Heart right ventricle (tissue), 16 donors: ENCODE measurements around the gene PCCA. TPM values are rescaled to one million over a fixed set of nuclear protein-coding genes. Genes with fewer than 3 reads are reported as not detected.

ENCODE experiments used
- ATAC-seq, 8 donors: fragments of 200-7000 bp; cut with Tn5 transposase; one replicate each; pipeline ENCODE4 v1.9.1; 2020; ENCODE audit warnings: mild to moderate bottlenecking in 8 of 8, moderate library complexity in 8 of 8, moderate number of reproducible peaks in 1 of 8
- DNase-seq, 2 donors: peaks; one replicate each; pipeline ENCODE4 v3.0.0-alpha.2; 2020
- H3K27ac ChIP-seq, 10 donors: fragments of 200-600 bp; sonication (generic) in 2 of 10; one replicate each; pipeline versions ENCODE4 v1.5.0 to v1.8.0; 2020 to 2022; ENCODE audit warnings: mild to moderate bottlenecking in 3 of 10
- H3K27me3 ChIP-seq, 7 donors: fragments of 200-600 bp; one replicate each; pipeline ENCODE4 v1.8.0; 2021 to 2022; ENCODE audit warnings: mild to moderate bottlenecking in 2 of 7
- H3K36me3 ChIP-seq, 9 donors: fragments of 200-600 bp; sonication (generic) in 1 of 9; one replicate each; pipeline versions ENCODE4 v1.5.0 to v1.8.0; 2020 to 2022; ENCODE audit warnings: mild to moderate bottlenecking in 2 of 9
- H3K4me1 ChIP-seq, 9 donors: fragments of 200-600 bp; sonication (generic) in 1 of 9; one replicate each; pipeline versions ENCODE4 v1.5.0 to v1.8.0; 2020 to 2022; ENCODE audit warnings: mild to moderate bottlenecking in 4 of 9
- H3K4me3 ChIP-seq, 10 donors: fragments of 200-600 bp; sonication (generic) in 2 of 10; one replicate each; pipeline versions ENCODE4 v1.5.0 to v1.8.0; 2020 to 2022; ENCODE audit warnings: mild to moderate bottlenecking in 7 of 10, moderate library complexity in 2 of 10
- H3K9me3 ChIP-seq, 11 donors: fragments of 200-600 bp in 10 of 11; sonication (generic) in 2 of 11; one replicate each; pipeline versions ENCODE4 v1.5.0 to v1.8.0; 2013 to 2022; ENCODE audit warnings: mild to moderate bottlenecking in 2 of 11, control low read depth in 1 of 11, moderate library complexity in 1 of 11
- CTCF ChIP-seq, 9 donors: fragments of 200-600 bp; sonication (generic) in 2 of 9; IDR thresholded peaks; one replicate each; pipeline versions ENCODE4 v1.5.0 to v1.8.0; 2021 to 2022; ENCODE audit warnings: antibody characterized with exemption in 9 of 9, mild to moderate bottlenecking in 5 of 9, moderate library complexity in 1 of 9
- WGBS, 2 donors: extraction: QIAGEN DNeasy Blood & Tissue Kit; methylation state at CpG; one replicate each; pipeline ENCODE4 v1.1.7; 2013; ENCODE audit warnings: inconsistent platforms in 1 of 2; 5-methylcytosine and 5-hydroxymethylcytosine counted together
- intact Hi-C, 10 donors: fragments of 100-400 bp; cut with DNase I; formaldehyde crosslinking; loops; one replicate each; pipeline versions ENCODE4 v1.11.1 to v1.14.2; 2022
- polyA plus RNA-seq, 2 donors: library from polyadenylated mRNA; stranded (reverse); fragments of 200-250 nt; gene quantifications; one replicate each; pipeline ENCODE4 v1.2.3, GENCODE V29; 2013
- total RNA-seq, 10 donors: library from RNA; stranded (reverse); fragmentation: NEBNext Ultra II Directional in 3 of 10; extraction: Animal tissue kit (Norgen Biotek cat#: 25700) in 3 of 10; gene quantifications; one replicate each; pipeline versions ENCODE4 v1.2.1 to v1.2.4, GENCODE V29; 2021 to 2023
- donor health status: Arrhythmogenic right ventricular cardiomyopathy.
- donor health status: ischemic (EF 13 %, LVEDD 7.1; RV severe dilation, severe dysfunction).
- donor health status: healthy with polysubstance abuse.
- donor health status: DM: no; HTN: yes; CAD: no.
- donor health status: DM: no; HTN: no; CAD: no.
- donor health status: ischemic (EF 25% LVEDD 6.9; RV normal size, moderate dysfunction).
- donor health status: ischemic (EF 25% LVEDD 5.7; RV mildly dilated, moderate dysfunction).
- donor health status: healthy.
- donor health status: DM: yes; HTN: yes; CAD: no.
- donor health status: Ischemic cardiomyopathy.
- donor health status: ischemic (EF 35%, LVEDD 5.7; RV mildly dilated, moderate dysfunction).
- donor health status: nonischemic (EF 11% LVEDD 7.7; RV severe dilation, severe dysfunction).
- donor health status: DM: yes; HTN: yes; CAD: no.
- donor health status: PGD.
- donor health status: ischemic (EF 29% LVEDD 5.4; RV normal size, mild dysfunction).
- donor health status: nonischemic (EF 23%, LVEDD 6.1; RV moderate dilation, normal function).

The PCCA gene
- total and polyA plus RNA-seq, 12 donors: 21.2 to 71.9 (median 60.7) TPM

- peaks cover 0 to 12% (median 0%) of the 10 kb centered on the region in 9 donors for H3K36me3 ChIP-seq
- peaks cover 0 to 7% (median 0%) of the 10 kb centered on the region in 11 donors for H3K9me3 ChIP-seq
- ATAC-seq (no peak), DNase-seq (no peak)
- H3K4me3 ChIP-seq: no peak overlapping the region
- no peaks in the 10 kb centered on the region for H3K4me1 ChIP-seq
- intact Hi-C loops: no loop called here
- no peaks in the 10 kb centered on the region for H3K27me3 ChIP-seq
- no peak for TF ChIP-seq CTCF (IDR thresholded peaks at IDR 0.05)
- WGBS, 2 donors: 96 to 97% methylated on average over 2 of the region's 2 CpGs
- H3K27ac ChIP-seq: no peak overlapping the region
Observed at GRCh38 chr13:100432611-100433010, 343.7 kb downstream of the PCCA start.

- Histone ChIP-seq H3K27ac (no peak overlapping the region), H3K27me3 (no peaks in the 10 kb centered on the region), H3K9me3 (peaks cover 0 to 7% (median 0%) of the 10 kb centered on the region in 11 donors), H3K36me3 (peaks cover 0 to 12% (median 0%) of the 10 kb centered on the region in 9 donors), H3K4me3 (no peak overlapping the region), H3K4me1 (no peaks in the 10 kb centered on the region)
- intact Hi-C loops: no loop called here
- no peak for TF ChIP-seq CTCF (IDR thresholded peaks at IDR 0.05)
- ATAC-seq (no peak), DNase-seq (no peak)
Observed at GRCh38 chr13:100433475-100433874, 344.6 kb downstream of the PCCA start.

GRCh38 chr13:100434010-100434763 lies 345.3 kb downstream of the PCCA start:
- WGBS, 2 donors: 84 to 92% methylated on average over 5 of the region's 5 CpGs
- no peak for ATAC-seq
- no peaks in the 10 kb centered on the region for H3K27me3 ChIP-seq
- no peak for DNase-seq
- H3K36me3 ChIP-seq: peaks cover 0 to 12% (median 0%) of the 10 kb centered on the region in 9 donors
- H3K4me1 ChIP-seq: no peaks in the 10 kb centered on the region
- H3K4me3 ChIP-seq: no peak overlapping the region
- intact Hi-C loops: no loop called here
- peaks cover 0 to 7% (median 0%) of the 10 kb centered on the region in 11 donors for H3K9me3 ChIP-seq
- TF ChIP-seq CTCF (IDR thresholded peaks at IDR 0.05): no peak
- H3K27ac ChIP-seq: no peak overlapping the region

GRCh38 chr13:100436099-100436498 lies 347.2 kb downstream of the PCCA start:
- Histone ChIP-seq H3K36me3 (peaks cover 0 to 12% (median 0%) of the 10 kb centered on the region in 9 donors), H3K9me3 (peaks cover 0 to 7% (median 0%) of the 10 kb centered on the region in 11 donors), H3K4me3 (no peak overlapping the region), H3K27ac (no peak overlapping the region), H3K27me3 (no peaks in the 10 kb centered on the region), H3K4me1 (peaks cover 0 to 10% (median 0%) of the 10 kb centered on the region in 9 donors)
- no peak for DNase-seq
- TF ChIP-seq CTCF (IDR thresholded peaks at IDR 0.05): no peak
- intact Hi-C loops: no loop called here
- no peak for ATAC-seq
- WGBS, 2 donors: 98% methylated on average over 4 of the region's 4 CpGs
